Progenitor cell of endocrine pancreas (in vitro differentiated cells): Measurements from ENCODE around the gene USP32. TPM values are rescaled to one million over a fixed set of nuclear protein-coding genes. Genes with fewer than 3 reads are reported as not detected.

Experiments
- DNase-seq: peaks from one replicate; pipeline ENCODE4 v3.0.0; 2021; ENCODE audit warnings: low spot score; ENCODE audit not compliant: unreplicated experiment
- H3K27ac Mint-ChIP-seq: 2 replicates; pipeline ENCODE4 v1.8.0; 2021; ENCODE audit warnings: mild to moderate bottlenecking, moderate library complexity, mixed read lengths
- H3K27me3 Mint-ChIP-seq: 2 replicates; pipeline ENCODE4 v1.8.0; 2021; ENCODE audit warnings: mixed read lengths
- H3K36me3 Mint-ChIP-seq: 2 replicates; pipeline ENCODE4 v1.8.0; 2022; ENCODE audit warnings: mixed read lengths; ENCODE audit not compliant: insufficient read depth
- H3K4me1 Mint-ChIP-seq: 2 replicates; pipeline ENCODE4 v1.8.0; 2021; ENCODE audit warnings: low read depth, mixed read lengths
- H3K4me3 Mint-ChIP-seq: 2 replicates; pipeline ENCODE4 v1.8.0; 2021; ENCODE audit warnings: low read depth, mild to moderate bottlenecking, moderate library complexity, mixed read lengths
- H3K9me3 Mint-ChIP-seq: 2 replicates; pipeline ENCODE4 v1.8.0; 2021; ENCODE audit warnings: low read depth, mixed read lengths
- total RNA-seq: library from RNA; stranded (reverse); gene quantifications from 2 replicates; pipeline ENCODE4 v1.2.1, GENCODE V29; 2021
- TF ChIP-seq, protein P1 (sequence below): fragments of 200-600 bp; sonication (generic); IDR thresholded peaks from one replicate; pipeline ENCODE4 v1.5.0; 2021; ENCODE audit warnings: antibody characterized with exemption, mild to moderate bottlenecking; ENCODE audit not compliant: unreplicated experiment

Gene USP32
- total RNA-seq, 1 donor from 2014 or later, result 42.7 TPM

DNA sequence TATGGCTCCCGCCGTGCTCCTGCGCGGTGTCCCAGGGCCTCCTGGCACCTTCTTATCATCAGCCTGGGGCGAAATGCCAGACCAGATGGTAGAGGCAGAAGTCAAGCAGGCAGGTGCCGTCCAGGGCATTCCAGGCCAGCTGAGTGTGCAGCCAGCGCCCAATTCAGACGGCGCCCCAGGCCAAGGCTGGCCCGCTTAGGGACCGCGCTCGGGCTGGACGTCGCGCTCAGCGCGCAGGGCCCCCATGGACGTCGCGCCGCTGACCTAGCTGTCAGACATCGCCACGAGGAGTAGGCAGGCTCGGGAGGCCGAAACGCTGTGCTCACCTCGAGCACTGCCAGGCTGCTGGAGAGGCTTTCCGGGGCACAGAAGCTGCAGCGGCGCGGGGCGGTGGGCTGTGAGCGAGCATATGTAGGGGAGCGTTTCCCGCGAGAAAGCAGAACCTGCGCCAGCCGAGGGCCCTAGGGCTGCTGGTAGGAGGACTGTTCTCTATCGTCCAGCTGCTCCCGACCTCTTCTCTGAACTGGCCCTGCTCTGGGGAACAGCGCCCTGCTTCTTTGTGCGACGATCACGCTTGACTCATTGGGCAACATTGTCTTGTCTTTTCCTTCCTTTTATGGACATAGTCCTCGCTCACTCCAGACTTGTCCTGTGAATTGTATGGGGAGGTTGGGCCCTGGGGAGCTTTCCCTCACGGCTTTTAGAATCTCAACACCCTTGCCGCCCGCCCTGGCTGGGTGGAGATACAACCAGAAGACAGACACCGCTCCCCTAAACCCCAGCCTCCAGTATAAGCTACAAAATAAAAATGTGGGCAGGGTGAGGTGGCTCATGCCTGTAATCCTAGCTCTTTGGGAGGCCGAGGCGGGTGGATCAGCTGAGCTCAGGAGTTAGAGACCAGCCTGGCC, 250.6 kb downstream of the USP32 start:
- Mint-ChIP-seq H3K4me1 (peaks cover 24% of the 10 kb centered on the region), H3K9me3 (no peaks in the 10 kb centered on the region), H3K4me3 (peak overlapping the region; percentile 31), H3K36me3 (no peaks in the 10 kb centered on the region), H3K27ac (no peak overlapping the region), H3K27me3 (peaks cover 92% of the 10 kb centered on the region)
- DNase-seq, result no peak
- TF ChIP-seq, protein P1, sequence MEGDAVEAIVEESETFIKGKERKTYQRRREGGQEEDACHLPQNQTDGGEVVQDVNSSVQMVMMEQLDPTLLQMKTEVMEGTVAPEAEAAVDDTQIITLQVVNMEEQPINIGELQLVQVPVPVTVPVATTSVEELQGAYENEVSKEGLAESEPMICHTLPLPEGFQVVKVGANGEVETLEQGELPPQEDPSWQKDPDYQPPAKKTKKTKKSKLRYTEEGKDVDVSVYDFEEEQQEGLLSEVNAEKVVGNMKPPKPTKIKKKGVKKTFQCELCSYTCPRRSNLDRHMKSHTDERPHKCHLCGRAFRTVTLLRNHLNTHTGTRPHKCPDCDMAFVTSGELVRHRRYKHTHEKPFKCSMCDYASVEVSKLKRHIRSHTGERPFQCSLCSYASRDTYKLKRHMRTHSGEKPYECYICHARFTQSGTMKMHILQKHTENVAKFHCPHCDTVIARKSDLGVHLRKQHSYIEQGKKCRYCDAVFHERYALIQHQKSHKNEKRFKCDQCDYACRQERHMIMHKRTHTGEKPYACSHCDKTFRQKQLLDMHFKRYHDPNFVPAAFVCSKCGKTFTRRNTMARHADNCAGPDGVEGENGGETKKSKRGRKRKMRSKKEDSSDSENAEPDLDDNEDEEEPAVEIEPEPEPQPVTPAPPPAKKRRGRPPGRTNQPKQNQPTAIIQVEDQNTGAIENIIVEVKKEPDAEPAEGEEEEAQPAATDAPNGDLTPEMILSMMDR, result no peak

DNA sequence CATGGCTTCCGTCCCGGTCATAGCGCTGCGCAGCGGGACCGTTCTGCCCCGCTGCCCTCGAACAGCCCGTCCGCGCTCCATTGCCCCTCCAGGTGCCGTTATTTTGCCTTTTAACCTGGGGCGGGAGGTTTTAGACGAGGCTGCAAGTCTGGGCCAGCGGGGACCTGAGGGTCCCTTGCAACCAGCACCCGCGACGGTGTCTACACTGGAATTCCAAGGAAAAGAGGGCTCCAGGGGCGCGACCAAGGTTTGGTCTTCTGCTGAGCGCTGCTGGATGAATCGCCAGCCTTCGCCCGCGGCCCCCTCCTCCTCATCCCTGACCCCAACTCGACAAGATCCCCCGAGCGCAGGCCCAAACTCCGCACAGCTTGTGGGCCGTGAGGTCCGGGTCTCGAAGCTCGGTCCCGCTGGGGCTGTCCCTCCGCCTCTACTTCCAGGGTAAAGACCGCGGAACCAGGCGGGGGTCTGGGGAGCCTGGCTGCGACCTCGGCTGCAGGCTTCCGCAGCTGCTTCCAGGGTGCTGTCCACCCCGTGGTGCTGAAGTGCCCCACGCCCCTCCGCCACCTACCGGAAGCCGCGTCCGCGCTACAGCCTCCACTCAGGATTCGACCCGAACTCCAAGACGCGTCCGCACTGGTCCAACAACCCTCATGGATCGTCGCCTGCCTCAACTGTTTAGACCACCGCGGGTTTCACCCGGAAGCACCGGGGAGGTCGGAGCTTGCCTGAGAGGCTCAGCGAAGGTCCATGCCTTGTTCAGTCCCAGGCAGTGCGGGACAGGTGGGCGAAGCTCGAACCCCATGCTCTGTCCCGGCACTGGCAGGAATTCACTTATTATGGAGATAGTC, 252.3 kb downstream of the USP32 start:
- Mint-ChIP-seq H3K4me3 (no peak overlapping the region), H3K27ac (no peak overlapping the region), H3K9me3 (no peaks in the 10 kb centered on the region), H3K4me1 (peaks cover 19% of the 10 kb centered on the region), H3K27me3 (peaks cover 86% of the 10 kb centered on the region), H3K36me3 (no peaks in the 10 kb centered on the region)
- TF ChIP-seq, protein P1, result peak; percentile 64
- peak; percentile 86 for DNase-seq

DNA sequence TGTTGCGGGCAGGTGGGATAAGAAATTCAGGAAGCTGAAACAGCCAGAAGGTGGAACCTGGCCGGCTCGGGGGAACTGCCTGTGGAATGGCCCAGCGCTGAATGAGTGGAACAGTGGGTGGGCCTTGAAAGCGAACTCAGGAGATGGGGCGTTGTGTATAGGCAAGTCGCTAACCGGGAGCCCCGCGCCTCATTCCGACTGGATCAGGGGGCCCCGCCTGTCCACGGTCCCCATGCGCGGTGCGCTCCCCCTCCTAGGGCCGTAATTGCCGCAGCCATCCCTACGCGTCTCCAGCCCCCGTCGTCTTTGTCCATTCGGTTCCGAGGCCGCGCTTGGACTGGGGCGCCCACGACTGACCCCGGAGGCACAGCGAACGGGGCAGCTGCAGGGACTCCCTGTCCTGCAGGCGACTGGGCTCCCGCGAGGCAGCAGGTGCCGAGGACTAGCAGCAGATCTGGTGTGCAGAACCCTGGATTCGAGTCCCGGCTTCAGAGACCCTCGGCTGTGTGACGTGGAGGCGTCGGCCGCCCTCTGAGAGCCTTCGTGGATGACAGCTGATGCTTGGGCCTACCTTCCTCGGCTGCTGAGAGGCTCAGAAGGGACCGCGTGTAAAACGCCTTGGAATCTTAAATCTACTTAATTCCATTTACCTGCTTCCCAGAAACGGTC, 253.0 kb downstream of the USP32 start:
- H3K27ac Mint-ChIP-seq, result no peak overlapping the region
- DNase-seq, result no peak
- H3K36me3 Mint-ChIP-seq, result no peaks in the 10 kb centered on the region

GRCh38 chr17:60137731-60138130, 254.2 kb downstream of the USP32 start:
- no peak for DNase-seq
- H3K4me1 Mint-ChIP-seq, result peaks cover 16% of the 10 kb centered on the region
- H3K27me3 Mint-ChIP-seq, result peaks cover 73% of the 10 kb centered on the region
- TF ChIP-seq, protein P1, result no peak
- peaks cover 2% of the 10 kb centered on the region for H3K36me3 Mint-ChIP-seq
- H3K4me3 Mint-ChIP-seq, result no peak overlapping the region
- no peaks in the 10 kb centered on the region for H3K9me3 Mint-ChIP-seq
- H3K27ac Mint-ChIP-seq, result no peak overlapping the region

More for the DNA sequence above, 253.0 kb downstream of the USP32 start:
- no peak overlapping the region for H3K4me3 Mint-ChIP-seq
- TF ChIP-seq, protein P1, result no peak
- H3K4me1 Mint-ChIP-seq, result peaks cover 25% of the 10 kb centered on the region
- H3K9me3 Mint-ChIP-seq, result no peaks in the 10 kb centered on the region
- H3K27me3 Mint-ChIP-seq, result peaks cover 84% of the 10 kb centered on the region
